HG03520 (cell line): Measurements from ENCODE around the gene BRF1.
"Not testable (repeated sequence)": the region's sequence is repeated elsewhere in the genome, so short reads cannot be mapped to it uniquely, and the experiment has no call there.

Source experiments
- ATAC-seq: cut with Tn5 transposase; IDR thresholded peaks from one replicate; pipeline ENCODE4 v1.9.1; 2021; ENCODE audit warnings: mild to moderate bottlenecking, moderate library complexity; ENCODE audit not compliant: unreplicated experiment

The BRF1 gene

GRCh38 chr14:105300542-105301102, at the start of gene BRF1:
Gene BRF1 (minus strand): TSS chr14:105301001. CDS start chr14:105300629, 372 bp downstream.
- peak; percentile 78 for ATAC-seq

GRCh38 chr14:105349992-105350391, 49.2 kb upstream of the BRF1 start:
- no peak for ATAC-seq

- no peak for ATAC-seq
These were observed 48.3 kb upstream of the BRF1 start for GRCh38 chr14:105348945-105349699.

GRCh38 chr14:105348169-105348944, 47.6 kb upstream of the BRF1 start:
- no peak for ATAC-seq

GRCh38 chr14:105347587-105347968, 46.8 kb upstream of the BRF1 start:
- ATAC-seq: no peak

GRCh38 chr14:105346876-105347586, 46.2 kb upstream of the BRF1 start:
- ATAC-seq: no peak

GRCh38 chr14:105346200-105346533, 45.4 kb upstream of the BRF1 start:
- no peak for ATAC-seq

- no peak for ATAC-seq
These were observed 42.4 kb upstream of the BRF1 start for GRCh38 chr14:105343194-105343593.

GRCh38 chr14:105340821-105341733, 40.3 kb upstream of the BRF1 start:
- no peak for ATAC-seq

GRCh38 chr14:105337966-105338741, 37.4 kb upstream of the BRF1 start:
- ATAC-seq: no peak

GRCh38 chr14:105337433-105337832, 36.6 kb upstream of the BRF1 start:
- ATAC-seq: no peak

GRCh38 chr14:105336477-105337287, 35.9 kb upstream of the BRF1 start:
- no peak for ATAC-seq

- no peak for ATAC-seq
These were observed 35.1 kb upstream of the BRF1 start for GRCh38 chr14:105335735-105336476.

- ATAC-seq: not testable (repeated sequence)
These were observed 34.4 kb upstream of the BRF1 start for GRCh38 chr14:105335231-105335542.

GRCh38 chr14:105334383-105335230, 33.8 kb upstream of the BRF1 start:
- no peak for ATAC-seq

- no peak for ATAC-seq
These were observed 33.0 kb upstream of the BRF1 start for GRCh38 chr14:105333613-105334364.
